ENCODE measurements around the gene GTSE1.
A peak's percentile ranks its signal among the peaks of the same experiment; 100 is the strongest.

Gene GTSE1

DNA sequence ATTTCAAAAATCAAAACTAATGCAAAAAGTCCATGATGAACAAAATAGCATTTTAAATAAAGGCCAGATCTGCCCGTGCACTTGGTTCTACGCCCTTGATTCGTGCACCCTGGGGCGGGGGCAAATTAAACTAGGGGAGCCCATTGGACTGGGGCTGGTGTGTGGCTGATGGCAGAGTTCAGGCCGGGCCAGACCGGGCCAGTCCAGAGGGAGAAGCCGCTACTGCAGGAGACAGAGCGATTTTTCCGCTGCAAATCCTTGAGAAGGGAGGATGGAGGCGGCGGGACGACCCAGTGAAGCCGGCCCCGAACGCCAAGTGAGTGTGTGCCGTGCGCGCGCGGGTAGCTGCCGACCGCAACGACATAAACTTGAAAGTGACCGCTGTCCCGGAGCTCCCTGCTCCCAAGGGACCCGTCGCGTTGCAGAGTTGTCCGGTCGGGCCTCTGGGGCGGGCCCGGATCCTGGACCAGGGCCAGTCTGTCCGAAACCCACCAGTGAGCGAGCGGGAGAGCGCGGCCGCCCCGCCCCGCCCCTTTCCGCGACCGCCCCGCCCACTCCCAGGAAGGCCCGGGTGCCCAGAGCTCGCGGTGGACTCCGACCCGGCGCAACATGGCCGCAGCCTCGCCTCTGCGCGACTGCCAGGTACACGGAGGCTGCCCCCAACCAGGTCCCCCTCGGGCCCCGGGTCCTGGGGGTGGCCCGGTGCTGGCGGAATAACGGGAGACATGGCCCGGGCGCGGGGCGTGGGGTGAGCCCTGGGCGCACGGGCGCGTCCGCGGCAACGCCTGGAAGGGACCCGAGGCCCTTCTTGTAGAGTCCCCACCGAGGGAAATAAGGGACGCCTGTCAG, 29.0 kb upstream of the GTSE1 start, which contains the start of gene TTC38:
Gene TTC38 (plus strand): TSS at position 578 of the 849 bp plus-strand sequence. CDS start 32 bp downstream, at position 610.
- Mint-ChIP-seq H3K4me1 (peaks cover 12 to 24% of the 10 kb centered on the region in 2 donors), H3K27me3 (peaks cover 31 to 36% of the 10 kb centered on the region in 2 donors), H3K36me3 (peaks cover 5 to 13% of the 10 kb centered on the region in 2 donors), H3K9me3 (peaks cover 0 to 8% of the 10 kb centered on the region in 2 donors), H3K4me3 (peak within 1 kb of the TSS; percentile 90 to 91), H3K27ac (peak within 1 kb of the TSS; percentile 79)
- DNase-seq (peak; percentile 34), ATAC-seq (replicated peaks) (peak; percentile 90 to 92)

DNA sequence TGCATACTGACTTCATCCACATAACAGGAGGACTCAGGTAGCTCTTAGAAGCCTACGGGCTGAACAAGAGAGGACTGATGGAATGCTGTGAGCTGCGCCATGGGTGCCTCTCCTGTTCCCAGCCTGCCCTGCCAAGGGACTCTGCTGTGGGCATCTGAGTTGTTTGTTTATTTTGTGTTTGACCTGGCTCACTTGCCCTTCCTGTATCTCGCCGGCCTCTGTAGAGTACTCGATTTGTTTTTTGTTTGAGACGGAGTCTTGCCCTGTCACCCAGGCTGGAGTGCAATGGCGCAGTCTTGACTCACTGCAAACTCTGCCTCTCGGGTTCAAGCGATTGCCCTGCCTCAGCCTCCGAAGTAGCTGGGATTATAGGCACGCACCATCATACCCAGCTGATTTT, 27.1 kb upstream of the GTSE1 start:
- H3K9me3 Mint-ChIP-seq = peaks cover 0 to 8% of the 10 kb centered on the region in 2 donors
- H3K27me3 Mint-ChIP-seq = peaks cover 17 to 22% of the 10 kb centered on the region in 2 donors
- H3K4me1 Mint-ChIP-seq = peaks cover 11 to 18% of the 10 kb centered on the region in 2 donors
- DNase-seq (no peak), ATAC-seq (replicated peaks) (no peak)
- H3K4me3 Mint-ChIP-seq = no peak overlapping the region
- peak overlapping the region; percentile 80 for H3K27ac Mint-ChIP-seq
- H3K36me3 Mint-ChIP-seq = peaks cover 10 to 11% of the 10 kb centered on the region in 2 donors

DNA sequence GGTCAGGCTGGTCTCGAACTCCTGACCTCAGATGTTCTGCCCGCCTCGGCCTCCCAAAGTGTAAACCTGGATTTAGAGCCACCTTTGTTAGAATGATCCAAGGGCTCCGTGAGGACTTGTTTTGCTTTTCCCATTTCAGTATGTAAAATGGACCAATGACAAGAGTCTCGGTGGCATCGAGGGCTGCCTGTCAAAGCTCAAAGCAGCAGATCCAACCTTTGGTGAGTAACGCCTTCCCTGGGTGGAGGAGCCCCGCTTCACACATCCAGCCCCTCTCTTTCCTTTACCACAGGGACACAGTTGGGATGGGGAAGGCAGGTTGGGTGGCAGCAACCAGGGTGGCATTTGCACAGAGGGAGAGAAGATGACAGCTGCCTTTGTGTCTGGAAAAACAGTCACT, 24.5 kb upstream of the GTSE1 start:
- Mint-ChIP-seq H3K36me3 (peaks cover 11 to 18% of the 10 kb centered on the region in 2 donors), H3K4me3 (no peak overlapping the region), H3K9me3 (no peaks in the 10 kb centered on the region), H3K4me1 (peaks cover 15 to 16% of the 10 kb centered on the region in 2 donors), H3K27ac (no peak overlapping the region), H3K27me3 (no peaks in the 10 kb centered on the region)
- no peak for DNase-seq
- no peak for ATAC-seq (replicated peaks)

DNA sequence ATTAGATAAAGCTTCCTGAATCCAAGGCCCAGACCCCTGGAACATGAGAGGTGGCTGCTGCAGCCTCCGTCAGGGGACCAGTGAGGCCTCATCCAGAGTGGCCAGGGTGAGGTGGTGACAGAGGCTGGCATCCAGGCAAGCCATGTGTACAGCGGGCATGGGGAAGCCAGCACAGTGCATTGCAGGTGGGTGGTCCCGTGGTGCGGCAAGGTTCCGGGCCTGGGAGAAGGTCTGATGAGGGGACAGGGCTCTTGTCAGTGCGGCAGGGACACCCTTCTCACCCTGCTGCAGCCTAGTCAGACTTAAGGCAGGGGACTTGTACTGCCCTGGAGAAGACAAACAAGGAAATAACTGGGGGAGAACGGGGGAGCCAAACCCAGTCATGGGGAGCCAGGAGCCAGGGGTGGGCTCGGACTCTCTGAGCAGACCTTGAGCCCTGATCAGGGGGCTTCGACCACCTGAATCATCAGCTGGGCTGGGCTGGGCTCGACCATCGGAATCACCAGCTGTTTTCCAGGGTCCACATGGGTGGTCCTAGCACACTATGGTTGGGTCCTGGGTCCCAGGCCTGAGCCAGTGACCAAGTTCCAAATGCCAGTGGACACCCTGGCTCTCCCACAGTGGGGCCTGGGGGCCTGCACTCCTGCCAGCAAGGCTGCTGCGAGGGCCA, 23.8 kb upstream of the GTSE1 start:
- H3K27ac Mint-ChIP-seq = no peak overlapping the region
- ATAC-seq (replicated peaks) (no peak), DNase-seq (no peak)
- H3K27me3 Mint-ChIP-seq = no peaks in the 10 kb centered on the region
- H3K4me3 Mint-ChIP-seq = no peak overlapping the region
- H3K4me1 Mint-ChIP-seq = peaks cover 10 to 11% of the 10 kb centered on the region in 2 donors
- no peaks in the 10 kb centered on the region for H3K9me3 Mint-ChIP-seq
- H3K36me3 Mint-ChIP-seq = peaks cover 11 to 22% of the 10 kb centered on the region in 2 donors

DNA sequence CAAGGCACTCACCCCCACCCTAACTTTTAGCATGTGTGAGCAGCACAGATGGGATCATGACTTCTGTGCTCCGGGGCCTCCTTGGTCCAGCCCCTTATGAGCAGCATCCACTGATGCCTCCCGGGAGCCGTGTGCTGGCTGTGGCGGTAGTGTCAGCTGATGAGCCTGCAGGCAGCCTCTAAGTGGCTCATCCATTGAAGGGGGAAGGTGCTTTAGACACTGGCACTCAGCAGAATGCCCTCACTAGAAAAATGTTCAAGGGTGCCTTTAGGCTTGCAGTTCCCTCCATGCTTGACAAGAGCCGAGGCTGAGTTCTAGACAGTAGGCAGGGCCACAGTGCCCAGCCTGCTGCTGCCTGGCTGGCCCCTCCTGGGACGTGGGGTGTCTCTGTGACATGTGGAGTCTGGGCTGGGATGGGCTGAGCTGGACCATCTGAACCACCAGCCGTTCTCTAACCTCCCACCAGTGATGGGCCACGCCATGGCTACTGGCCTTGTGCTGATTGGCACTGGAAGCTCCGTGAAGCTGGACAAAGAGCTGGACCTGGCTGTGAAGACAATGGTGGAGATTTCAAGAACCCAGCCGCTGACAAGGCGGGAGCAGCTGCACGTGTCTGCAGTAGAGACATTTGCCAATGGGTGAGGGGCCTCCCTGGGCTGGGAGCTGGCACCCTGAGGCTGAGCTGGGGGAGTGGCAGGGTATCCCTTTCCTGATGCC, 23.1 kb upstream of the GTSE1 start:
- Mint-ChIP-seq H3K9me3 (no peaks in the 10 kb centered on the region), H3K27me3 (no peaks in the 10 kb centered on the region), H3K27ac (no peak overlapping the region)

DNA sequence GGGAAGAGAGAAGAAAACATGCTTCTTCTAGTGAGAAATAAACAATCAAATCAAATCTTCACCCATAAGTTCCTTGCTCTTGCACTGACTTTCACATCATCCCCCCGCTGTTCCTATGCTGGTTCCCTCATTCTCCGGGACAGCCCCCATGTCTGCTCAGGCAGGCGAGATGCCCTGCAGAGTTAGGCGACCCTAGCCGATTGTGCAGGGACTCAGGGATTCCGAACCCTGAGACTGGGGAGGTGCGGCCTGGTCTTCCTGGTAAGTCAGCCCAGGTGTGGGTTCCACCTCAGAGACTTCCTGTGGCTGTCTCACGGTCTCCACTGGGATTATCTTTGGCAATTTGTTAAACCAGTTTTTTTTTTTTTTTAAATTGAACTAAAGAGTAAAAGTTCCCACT, 22.3 kb upstream of the GTSE1 start:
- Mint-ChIP-seq H3K9me3 (no peaks in the 10 kb centered on the region), H3K4me1 (peaks cover 0 to 7% of the 10 kb centered on the region in 2 donors), H3K27me3 (no peaks in the 10 kb centered on the region), H3K4me3 (no peak overlapping the region), H3K27ac (no peak overlapping the region), H3K36me3 (peaks cover 18 to 29% of the 10 kb centered on the region in 2 donors)
- DNase-seq = no peak
- no peak for ATAC-seq (replicated peaks)

More for the DNA sequence above, 23.1 kb upstream of the GTSE1 start:
- Mint-ChIP-seq H3K4me1 (peaks cover 5 to 7% of the 10 kb centered on the region in 2 donors), H3K36me3 (peaks cover 14 to 29% of the 10 kb centered on the region in 2 donors), H3K4me3 (no peak overlapping the region)
- no peak for ATAC-seq (replicated peaks)
- DNase-seq = no peak

DNA sequence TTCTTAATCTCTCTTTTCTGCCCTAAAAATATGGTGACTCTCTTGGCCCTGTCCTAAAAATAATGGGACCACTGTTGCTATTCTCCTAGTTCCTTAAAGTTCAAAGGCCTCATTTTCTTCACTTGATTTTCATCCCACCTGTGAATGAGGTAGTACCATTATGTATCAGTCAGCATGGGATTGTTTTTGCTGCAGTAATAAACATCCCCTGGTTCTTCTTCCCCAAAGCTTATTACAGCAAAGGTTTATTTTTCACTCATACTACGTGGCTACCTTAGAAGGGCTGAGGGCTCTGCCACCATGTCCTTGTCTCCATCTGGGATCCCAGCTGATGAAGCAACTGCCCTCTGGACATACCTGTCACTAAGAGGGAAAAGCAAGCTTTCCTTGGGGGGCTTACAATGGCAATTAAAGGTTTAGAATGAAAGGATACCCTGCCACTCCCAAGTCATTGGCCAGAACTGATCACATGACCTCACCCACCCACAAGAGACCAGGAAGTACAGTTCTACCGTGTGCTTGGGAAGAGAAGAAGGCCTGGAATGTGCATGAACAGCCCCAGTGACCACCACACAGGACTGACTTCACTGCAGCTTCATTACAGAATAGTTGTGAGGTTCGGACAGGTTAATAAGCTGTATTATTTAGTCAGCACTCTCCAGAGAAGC, 21.1 kb upstream of the GTSE1 start:
- no peak for DNase-seq
- no peak overlapping the region for H3K27ac Mint-ChIP-seq
- ATAC-seq (replicated peaks) = no peak
- H3K4me1 Mint-ChIP-seq = peaks cover 0 to 5% of the 10 kb centered on the region in 2 donors
- H3K27me3 Mint-ChIP-seq = no peaks in the 10 kb centered on the region
- H3K36me3 Mint-ChIP-seq = peaks cover 24 to 36% of the 10 kb centered on the region in 2 donors
- no peaks in the 10 kb centered on the region for H3K9me3 Mint-ChIP-seq
- no peak overlapping the region for H3K4me3 Mint-ChIP-seq

DNA sequence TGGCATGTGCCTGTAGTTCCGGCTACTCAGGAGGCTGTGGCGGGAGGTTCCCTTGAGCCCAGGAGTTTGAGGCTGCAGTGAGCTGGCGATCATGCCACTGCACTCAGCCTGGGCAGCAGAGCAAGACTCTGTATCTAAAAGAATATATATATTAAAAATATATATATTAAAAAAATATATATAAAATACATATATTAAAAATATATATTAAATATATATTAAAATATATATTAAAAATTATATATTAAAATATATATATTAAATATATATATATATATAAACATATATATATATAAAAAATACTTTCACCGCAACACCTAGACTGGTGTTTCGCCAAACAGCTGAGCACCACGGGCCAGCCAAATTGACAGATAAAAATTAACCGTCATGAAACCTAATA, 20.1 kb upstream of the GTSE1 start:
- H3K27me3 Mint-ChIP-seq = no peaks in the 10 kb centered on the region
- no peak overlapping the region for H3K27ac Mint-ChIP-seq
- DNase-seq (no peak), ATAC-seq (replicated peaks) (no peak)
- H3K9me3 Mint-ChIP-seq = no peaks in the 10 kb centered on the region
- no peak overlapping the region for H3K4me3 Mint-ChIP-seq
- H3K4me1 Mint-ChIP-seq = peaks cover 3 to 5% of the 10 kb centered on the region in 2 donors
- peaks cover 29 to 44% of the 10 kb centered on the region in 2 donors for H3K36me3 Mint-ChIP-seq

DNA sequence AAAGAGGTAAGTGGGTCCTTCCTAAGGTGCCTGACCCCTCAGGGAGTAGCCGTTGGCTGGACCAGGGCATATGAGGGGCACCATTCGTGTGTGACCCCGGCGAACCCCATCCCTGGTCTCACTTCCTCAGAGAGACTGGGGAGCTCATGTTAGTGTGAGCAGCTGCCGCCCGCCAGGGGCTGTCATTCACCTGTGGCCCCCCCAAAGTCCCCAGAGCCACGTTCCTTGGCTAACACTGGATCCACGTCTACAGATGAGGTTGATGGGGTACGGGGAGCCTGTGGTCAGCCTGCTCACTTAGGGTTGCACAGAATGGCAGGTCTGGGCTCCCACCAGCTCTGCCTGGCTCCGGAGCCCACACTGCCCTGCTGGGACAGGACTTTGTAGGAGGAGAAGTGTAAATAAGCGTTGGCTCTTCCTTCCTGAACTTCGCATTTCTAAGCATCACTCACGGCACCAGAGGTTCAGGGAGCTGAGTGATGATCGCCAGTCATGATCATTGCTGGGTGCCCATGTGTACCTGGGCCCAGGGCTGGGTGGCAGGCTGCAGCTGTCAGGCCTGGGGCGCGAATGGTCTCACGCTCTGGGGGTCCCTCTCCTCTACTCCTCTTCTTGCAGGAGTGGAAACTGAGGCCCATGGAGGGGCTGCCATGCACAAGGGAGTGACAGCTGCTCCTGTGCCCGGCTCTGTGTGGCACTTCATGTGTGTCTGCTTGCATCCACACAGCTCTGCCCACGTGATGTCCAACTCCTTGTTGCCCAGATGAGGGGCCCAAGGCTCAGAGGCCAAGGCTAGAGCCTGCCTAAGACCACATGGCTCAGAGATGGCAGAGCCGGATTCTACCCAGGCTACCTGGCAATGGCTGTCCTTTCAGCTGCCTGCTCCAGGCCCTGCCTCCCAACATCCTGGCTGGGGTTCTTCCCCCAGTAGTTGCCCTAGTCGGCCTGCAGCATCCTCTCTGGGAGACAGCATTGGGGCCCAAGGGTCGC, 17.7 kb upstream of the GTSE1 start:
- ATAC-seq (replicated peaks) (no peak), DNase-seq (no peak)
- Mint-ChIP-seq H3K27me3 (no peaks in the 10 kb centered on the region), H3K9me3 (no peaks in the 10 kb centered on the region), H3K27ac (no peak overlapping the region), H3K36me3 (peaks cover 36 to 48% of the 10 kb centered on the region in 2 donors), H3K4me3 (no peak overlapping the region), H3K4me1 (peaks cover 7 to 8% of the 10 kb centered on the region in 2 donors)

DNA sequence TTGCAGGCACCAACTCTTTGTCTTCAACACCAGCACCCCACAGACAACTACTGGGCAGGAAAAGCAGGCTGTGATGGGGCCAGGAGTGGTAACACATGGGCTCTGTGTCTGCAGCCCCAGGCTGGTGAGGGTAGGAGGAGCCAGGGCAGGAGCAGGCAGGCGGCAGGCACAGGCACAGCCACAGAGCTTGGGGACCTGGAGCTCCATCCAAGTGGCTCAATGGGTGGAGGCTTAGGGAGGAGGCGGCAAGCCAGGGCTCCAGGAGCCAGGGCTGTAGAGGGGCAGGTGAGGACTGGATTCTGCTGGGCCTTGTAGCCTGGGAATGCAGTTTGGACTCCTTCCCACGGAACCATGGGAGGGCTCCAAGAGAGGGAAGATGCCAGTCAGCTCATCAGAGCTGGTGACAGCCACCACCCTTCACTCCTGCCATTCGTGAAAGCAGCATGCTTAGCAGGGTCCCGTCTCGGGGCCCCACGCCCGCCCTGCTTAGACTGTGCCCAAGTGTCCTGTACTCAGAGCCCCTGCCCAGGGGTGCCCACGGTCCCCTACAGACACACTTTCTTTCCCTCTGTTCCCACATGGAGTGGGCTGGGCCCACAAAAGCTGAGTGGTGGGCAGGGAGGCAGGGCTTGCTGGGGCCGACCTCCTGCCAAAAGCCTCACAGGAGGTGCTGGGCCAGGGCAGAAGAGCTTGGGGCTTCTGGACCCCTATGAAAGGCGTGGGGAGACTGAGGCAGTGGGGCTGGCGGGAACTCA, 16.4 kb upstream of the GTSE1 start:
- H3K4me3 Mint-ChIP-seq = no peak overlapping the region
- H3K9me3 Mint-ChIP-seq = no peaks in the 10 kb centered on the region
- peaks cover 7 to 8% of the 10 kb centered on the region in 2 donors for H3K4me1 Mint-ChIP-seq
- peaks cover 34 to 51% of the 10 kb centered on the region in 2 donors for H3K36me3 Mint-ChIP-seq
- ATAC-seq (replicated peaks) (no peak), DNase-seq (no peak)
- no peaks in the 10 kb centered on the region for H3K27me3 Mint-ChIP-seq
- no peak overlapping the region for H3K27ac Mint-ChIP-seq

DNA sequence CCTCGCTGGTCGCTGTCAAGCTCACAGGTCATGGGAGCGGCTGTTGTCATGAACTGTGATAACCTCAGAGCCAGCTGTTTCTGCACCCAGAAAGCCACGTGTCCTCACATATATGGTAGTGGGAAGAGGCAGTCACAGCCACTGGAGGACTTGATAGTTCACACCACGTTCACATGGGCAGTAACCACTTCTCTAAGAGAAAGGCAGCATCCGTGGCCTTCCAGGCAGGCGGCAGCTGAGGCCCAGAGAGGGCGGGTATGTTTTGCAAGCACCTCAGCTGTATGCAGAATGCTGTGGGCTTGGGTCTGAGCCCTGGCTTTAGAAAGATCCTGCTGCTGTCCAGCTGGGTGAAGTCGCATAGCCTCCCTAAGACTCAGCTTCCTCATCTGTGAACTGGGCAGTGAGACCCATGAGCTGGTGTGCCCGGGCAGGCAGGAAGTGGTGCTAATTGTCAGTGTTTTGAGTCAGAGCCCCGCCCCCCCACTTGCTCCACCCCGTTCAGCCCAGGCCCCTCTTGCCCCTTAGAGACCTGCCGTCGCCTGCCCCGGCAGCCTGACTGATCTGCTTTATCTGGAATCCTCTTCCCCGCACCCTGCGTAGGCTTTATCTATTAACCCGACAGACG, 15.6 kb upstream of the GTSE1 start:
- Mint-ChIP-seq H3K27me3 (no peaks in the 10 kb centered on the region), H3K4me3 (no peak overlapping the region), H3K4me1 (peaks cover 2 to 12% of the 10 kb centered on the region in 2 donors), H3K9me3 (no peaks in the 10 kb centered on the region), H3K36me3 (peaks cover 29 to 48% of the 10 kb centered on the region in 2 donors), H3K27ac (no peak overlapping the region)
- ATAC-seq (replicated peaks) (no peak), DNase-seq (no peak)

All from stimulated activated naive B cell treated with anti-CD40 and anti-IgM and Interleukin-4, amounts not matched to agents 10 μg/mL and 1 μg/mL and 100 μg/mL, for 72 hours (primary cell).